ES-I3 (cell line): Measurements from ENCODE around the gene CCNL2.

Source experiments
- H3K36me3 ChIP-seq: 2 replicates; pipeline ENCODE4 v1.6.1; 2013; ENCODE audit warnings: mild to moderate bottlenecking, low read length, control low read depth, moderate library complexity; ENCODE audit not compliant: insufficient read depth
- H3K4me1 ChIP-seq: 2 replicates; pipeline ENCODE4 v1.6.1; 2013; ENCODE audit warnings: mild to moderate bottlenecking, control low read depth, low read length; ENCODE audit not compliant: insufficient read depth
- H3K9ac ChIP-seq: 2 replicates; pipeline ENCODE4 v1.6.1; 2013; ENCODE audit warnings: low read depth, mild to moderate bottlenecking, low read length, moderate library complexity
- H3K9me3 ChIP-seq: 2 replicates; pipeline ENCODE4 v1.6.1; 2013; ENCODE audit warnings: mild to moderate bottlenecking, low read length, moderate library complexity; ENCODE audit not compliant: control insufficient read depth, insufficient read depth

Gene CCNL2

GRCh38 chr1:1347026-1347595 is 52.0 kb downstream of the CCNL2 start:
- Histone ChIP-seq H3K4me1 (no peaks in the 10 kb centered on the region; the same call in 1 of the 2 replicates), H3K9ac (peak overlapping the region; percentile 76; the same call in 1 of the 2 replicates), H3K9me3 (no peaks in the 10 kb centered on the region), H3K36me3 (no peaks in the 10 kb centered on the region)

- Histone ChIP-seq H3K9me3 (no peaks in the 10 kb centered on the region), H3K4me1 (no peaks in the 10 kb centered on the region), H3K9ac (no peak overlapping the region), H3K36me3 (0 out of 2 replicates have a peak, but pooled peaks cover under 1% of the 10 kb centered on the region)
Measured at GRCh38 chr1:1346501-1346890, 52.6 kb downstream of the CCNL2 start.

- H3K36me3 ChIP-seq = 0 out of 2 replicates have a peak, but pooled peaks cover 6% of the 10 kb centered on the region
- no peak overlapping the region for H3K9ac ChIP-seq
- H3K4me1 ChIP-seq = no peaks in the 10 kb centered on the region
- H3K9me3 ChIP-seq = no peaks in the 10 kb centered on the region
Measured at GRCh38 chr1:1345860-1346500, 53.2 kb downstream of the CCNL2 start.

- Histone ChIP-seq H3K9ac (no peak overlapping the region), H3K36me3 (0 out of 2 replicates have a peak, but pooled peaks cover 6% of the 10 kb centered on the region), H3K4me1 (no peaks in the 10 kb centered on the region)
Measured at GRCh38 chr1:1345384-1345783, 53.8 kb downstream of the CCNL2 start.

GRCh38 chr1:1344655-1345361 is 54.3 kb downstream of the CCNL2 start:
- H3K9ac ChIP-seq = no peak overlapping the region; the same call in 1 of the 2 replicates
- H3K4me1 ChIP-seq = no peaks in the 10 kb centered on the region
- H3K36me3 ChIP-seq = 0 out of 2 replicates have a peak, but pooled peaks cover 6% of the 10 kb centered on the region
- no peaks in the 10 kb centered on the region for H3K9me3 ChIP-seq

More at GRCh38 chr1:1345384-1345783, 53.8 kb downstream of the CCNL2 start:
- no peaks in the 10 kb centered on the region for H3K9me3 ChIP-seq

- no peaks in the 10 kb centered on the region for H3K9me3 ChIP-seq
Measured at GRCh38 chr1:1343811-1344421, 55.2 kb downstream of the CCNL2 start.

GRCh38 chr1:1342584-1343115 is 56.5 kb downstream of the CCNL2 start:
- no peak overlapping the region for H3K9ac ChIP-seq
- no peaks in the 10 kb centered on the region for H3K9me3 ChIP-seq
- 0 out of 2 replicates have a peak, but pooled peaks cover 6% of the 10 kb centered on the region for H3K36me3 ChIP-seq
- no peaks in the 10 kb centered on the region for H3K4me1 ChIP-seq

More at GRCh38 chr1:1343811-1344421, 55.2 kb downstream of the CCNL2 start:
- Histone ChIP-seq H3K9ac (no peak overlapping the region), H3K36me3 (0 out of 2 replicates have a peak, but pooled peaks cover 6% of the 10 kb centered on the region), H3K4me1 (no peaks in the 10 kb centered on the region)

- Histone ChIP-seq H3K4me1 (no peaks in the 10 kb centered on the region), H3K9ac (no peak overlapping the region), H3K9me3 (no peaks in the 10 kb centered on the region), H3K36me3 (0 out of 2 replicates have a peak, but pooled peaks cover 6% of the 10 kb centered on the region)
Measured at GRCh38 chr1:1342061-1342562, 57.0 kb downstream of the CCNL2 start.

- 0 out of 2 replicates have a peak, but pooled peaks cover 6% of the 10 kb centered on the region for H3K36me3 ChIP-seq
Measured at GRCh38 chr1:1341549-1342021, 57.5 kb downstream of the CCNL2 start.

GRCh38 chr1:1340791-1341548 is 58.2 kb downstream of the CCNL2 start:
- H3K36me3 ChIP-seq = 0 out of 2 replicates have a peak, but pooled peaks cover 6% of the 10 kb centered on the region

More at GRCh38 chr1:1341549-1342021, 57.5 kb downstream of the CCNL2 start:
- Histone ChIP-seq H3K4me1 (no peaks in the 10 kb centered on the region), H3K9ac (no peak overlapping the region), H3K9me3 (no peaks in the 10 kb centered on the region)

GRCh38 chr1:1340185-1340584 is 59.0 kb downstream of the CCNL2 start:
- 0 out of 2 replicates have a peak, but pooled peaks cover 6% of the 10 kb centered on the region for H3K36me3 ChIP-seq
- H3K9ac ChIP-seq = no peak overlapping the region
- no peaks in the 10 kb centered on the region for H3K9me3 ChIP-seq
- no peaks in the 10 kb centered on the region for H3K4me1 ChIP-seq

More at GRCh38 chr1:1340791-1341548, 58.2 kb downstream of the CCNL2 start:
- Histone ChIP-seq H3K9me3 (no peaks in the 10 kb centered on the region), H3K4me1 (no peaks in the 10 kb centered on the region), H3K9ac (no peak overlapping the region)

GRCh38 chr1:1338278-1338677 is 60.9 kb downstream of the CCNL2 start:
- 0 out of 2 replicates have a peak, but pooled peaks cover 6% of the 10 kb centered on the region for H3K36me3 ChIP-seq
- no peaks in the 10 kb centered on the region for H3K4me1 ChIP-seq
- no peak overlapping the region for H3K9ac ChIP-seq
- H3K9me3 ChIP-seq = no peaks in the 10 kb centered on the region

- Histone ChIP-seq H3K9ac (no peak overlapping the region), H3K36me3 (0 out of 2 replicates have a peak, but pooled peaks cover 6% of the 10 kb centered on the region), H3K4me1 (no peaks in the 10 kb centered on the region), H3K9me3 (no peaks in the 10 kb centered on the region)
Measured at GRCh38 chr1:1337793-1338147, 61.4 kb downstream of the CCNL2 start.
